Liver (tissue), 9 donors: ENCODE measurements around the gene PSIP1. TPM values are rescaled to one million over a fixed set of nuclear protein-coding genes. Genes with fewer than 3 reads are reported as not detected.

Experiments
- DNase-seq: peaks from one replicate; pipeline ENCODE4 v3.0.0-alpha.2; 2017; ENCODE audit warnings: low spot score
- H3K27ac ChIP-seq, 2 donors: one replicate each; pipeline ENCODE4 v1.7.0; 2013; ENCODE audit warnings: inconsistent platforms in 2 of 2, low read length in 2 of 2, control low read depth in 1 of 2, low read depth in 1 of 2, mild to moderate bottlenecking in 1 of 2
- H3K27me3 ChIP-seq, 4 donors: one replicate each; pipeline versions ENCODE4 v1.6.1 to v1.7.0; 2013; ENCODE audit warnings: low read length in 3 of 4, inconsistent platforms in 1 of 4, mild to moderate bottlenecking in 1 of 4, moderate library complexity in 1 of 4; ENCODE audit not compliant: control insufficient read depth in 4 of 4, insufficient read depth in 4 of 4
- H3K36me3 ChIP-seq, 4 donors: one replicate each; pipeline versions ENCODE4 v1.6.1 to v1.7.0; 2013; ENCODE audit warnings: low read length in 3 of 4, mild to moderate bottlenecking in 3 of 4, low read depth in 1 of 4, moderate library complexity in 1 of 4; ENCODE audit not compliant: control insufficient read depth in 4 of 4, insufficient read depth in 3 of 4
- H3K4me1 ChIP-seq, 4 donors: one replicate each; pipeline versions ENCODE4 v1.6.1 to v1.7.0; 2013; ENCODE audit warnings: low read length in 3 of 4, mild to moderate bottlenecking in 3 of 4, moderate library complexity in 1 of 4; ENCODE audit not compliant: control insufficient read depth in 4 of 4, insufficient read depth in 4 of 4
- H3K4me3 ChIP-seq, 3 donors: one replicate each; pipeline versions ENCODE4 v1.6.1 to v1.7.0; 2013; ENCODE audit warnings: low read length in 3 of 3, control low read depth in 1 of 3, low read depth in 1 of 3, mild to moderate bottlenecking in 1 of 3
- H3K9ac ChIP-seq, 2 donors: one replicate each; pipeline ENCODE4 v1.7.0; 2013; ENCODE audit warnings: low read length in 2 of 2, mild to moderate bottlenecking in 2 of 2, moderate library complexity in 2 of 2, control low read depth in 1 of 2, low read depth in 1 of 2
- H3K9me3 ChIP-seq, 4 donors: one replicate each; pipeline versions ENCODE4 v1.6.1 to v1.7.0; 2013; ENCODE audit warnings: low read length in 3 of 4; ENCODE audit not compliant: control insufficient read depth in 4 of 4
- ATF3 ChIP-seq: IDR thresholded peaks from 2 replicates; pipeline ENCODE4 v1.6.1; 2016; ENCODE audit warnings: antibody characterized with exemption
- FOXA1 ChIP-seq: IDR thresholded peaks from 2 replicates; pipeline ENCODE4 v1.6.1; 2016; ENCODE audit warnings: antibody characterized with exemption
- FOXA2 ChIP-seq: IDR thresholded peaks from 2 replicates; pipeline ENCODE4 v1.6.1; 2016; ENCODE audit warnings: antibody characterized with exemption
- GABPA ChIP-seq, 2 donors: IDR thresholded peaks in 1 of 2; conservative IDR thresholded peaks in 1 of 2; 2 replicates each; pipeline ENCODE4 v1.6.1; 2016; ENCODE audit warnings: antibody characterized with exemption in 2 of 2, mild to moderate bottlenecking in 1 of 2, moderate library complexity in 1 of 2
- HNF4G ChIP-seq: IDR thresholded peaks from 2 replicates; pipeline ENCODE4 v1.6.1; 2016; ENCODE audit warnings: antibody characterized with exemption
- JUND ChIP-seq, 2 donors: IDR thresholded peaks; 2 replicates each; pipeline ENCODE4 v1.6.1; 2016; ENCODE audit warnings: antibody characterized with exemption in 2 of 2
- MAX ChIP-seq: IDR thresholded peaks from 2 replicates; pipeline ENCODE4 v1.6.1; 2016; ENCODE audit warnings: antibody characterized with exemption
- RAD21 ChIP-seq, 2 donors: IDR thresholded peaks; 2 replicates each; pipeline ENCODE4 v1.6.1; 2016; ENCODE audit warnings: antibody characterized with exemption in 2 of 2, mild to moderate bottlenecking in 2 of 2
- SP1 ChIP-seq: IDR thresholded peaks from 2 replicates; pipeline ENCODE4 v1.6.1; 2018; ENCODE audit warnings: antibody characterized with exemption, mild to moderate bottlenecking
- YY1 ChIP-seq: IDR thresholded peaks from 2 replicates; pipeline ENCODE4 v1.6.1; 2016; ENCODE audit warnings: antibody characterized with exemption, mild to moderate bottlenecking
- WGBS: extraction: QIAGEN DNeasy Blood & Tissue Kit; methylation state at CpG from one replicate; pipeline ENCODE4 v1.1.7; 2013; 5-methylcytosine and 5-hydroxymethylcytosine counted together
- polyA plus RNA-seq, 2 donors: library from polyadenylated mRNA; stranded (reverse) in 1 of 2; unstranded in 1 of 2; fragments of 200-250 nt in 1 of 2; fragments of >200 nt in 1 of 2; fragmentation: Nextera tagmentation in 1 of 2; extraction: Ambion mirVana in 1 of 2; gene quantifications; one replicate each; pipeline versions ENCODE4 v1.2.1 to v1.2.3, GENCODE V29; 2013 to 2015
- total RNA-seq, 2 donors: library from RNA; depleted of rRNA; stranded (reverse); fragments of >200 nt; gene quantifications; one replicate each; pipeline ENCODE4 v1.2.3, GENCODE V29; 2014
- TF ChIP-seq, protein P1 (sequence below): IDR thresholded peaks from 2 replicates; pipeline ENCODE4 v1.6.1; 2016; ENCODE audit warnings: antibody characterized with exemption
- TF ChIP-seq, protein P2 (sequence below): IDR thresholded peaks from 2 replicates; pipeline ENCODE4 v1.6.1; 2016; ENCODE audit warnings: antibody characterized with exemption, mild to moderate bottlenecking
- donor health status: healthy.
- donor health status: healthy.
- donor health status: healthy.
- donor health status: healthy.
- donor health status: healthy.

PSIP1 gene
- total and polyA plus RNA-seq, 4 donors = 9.2 to 22.7 (median 13.2) TPM

- H3K36me3 ChIP-seq = no peaks in the 10 kb centered on the region
- no peak overlapping the region for H3K9ac ChIP-seq
- 98% methylated on average over 2 of the region's 2 CpGs for WGBS
Observed at GRCh38 chr9:15525958-15526357, 15.2 kb upstream of the PSIP1 start.

GRCh38 chr9:15524845-15525455 is 14.2 kb upstream of the PSIP1 start:
- H3K9ac ChIP-seq = no peak overlapping the region
- no peak overlapping the region for H3K4me3 ChIP-seq
- no peaks in the 10 kb centered on the region for H3K4me1 ChIP-seq
- H3K27ac ChIP-seq = no peak overlapping the region
- WGBS = 65% methylated on average over 8 of the region's 8 CpGs
- no peak for TF ChIP-seq SP1
- H3K27me3 ChIP-seq = no peaks in the 10 kb centered on the region
- no peak for DNase-seq
- no peaks in the 10 kb centered on the region for H3K36me3 ChIP-seq
- H3K9me3 ChIP-seq = no peaks in the 10 kb centered on the region

More at GRCh38 chr9:15525958-15526357, 15.2 kb upstream of the PSIP1 start:
- H3K4me3 ChIP-seq = no peak overlapping the region
- no peaks in the 10 kb centered on the region for H3K27me3 ChIP-seq
- H3K4me1 ChIP-seq = no peaks in the 10 kb centered on the region
- TF ChIP-seq SP1 = no peak
- TF ChIP-seq RAD21 (IDR thresholded peaks at IDR 0.05) = no peak
- no peak for TF ChIP-seq HNF4G
- TF ChIP-seq, protein P1, sequence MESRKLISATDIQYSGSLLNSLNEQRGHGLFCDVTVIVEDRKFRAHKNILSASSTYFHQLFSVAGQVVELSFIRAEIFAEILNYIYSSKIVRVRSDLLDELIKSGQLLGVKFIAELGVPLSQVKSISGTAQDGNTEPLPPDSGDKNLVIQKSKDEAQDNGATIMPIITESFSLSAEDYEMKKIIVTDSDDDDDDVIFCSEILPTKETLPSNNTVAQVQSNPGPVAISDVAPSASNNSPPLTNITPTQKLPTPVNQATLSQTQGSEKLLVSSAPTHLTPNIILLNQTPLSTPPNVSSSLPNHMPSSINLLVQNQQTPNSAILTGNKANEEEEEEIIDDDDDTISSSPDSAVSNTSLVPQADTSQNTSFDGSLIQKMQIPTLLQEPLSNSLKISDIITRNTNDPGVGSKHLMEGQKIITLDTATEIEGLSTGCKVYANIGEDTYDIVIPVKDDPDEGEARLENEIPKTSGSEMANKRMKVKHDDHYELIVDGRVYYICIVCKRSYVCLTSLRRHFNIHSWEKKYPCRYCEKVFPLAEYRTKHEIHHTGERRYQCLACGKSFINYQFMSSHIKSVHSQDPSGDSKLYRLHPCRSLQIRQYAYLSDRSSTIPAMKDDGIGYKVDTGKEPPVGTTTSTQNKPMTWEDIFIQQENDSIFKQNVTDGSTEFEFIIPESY = no peak
- no peak for TF ChIP-seq MAX
- TF ChIP-seq ATF3 = no peak
- H3K27ac ChIP-seq = no peak overlapping the region
- no peaks in the 10 kb centered on the region for H3K9me3 ChIP-seq
- no peak for DNase-seq

- WGBS = 88% methylated on average over 3 of the region's 3 CpGs
- Histone ChIP-seq H3K4me1 (no peaks in the 10 kb centered on the region), H3K36me3 (no peaks in the 10 kb centered on the region)
Observed at GRCh38 chr9:15522130-15522755, 11.5 kb upstream of the PSIP1 start.

More at GRCh38 chr9:15522130-15522755, 11.5 kb upstream of the PSIP1 start:
- H3K4me3 ChIP-seq = no peak overlapping the region
- H3K27ac ChIP-seq = no peak overlapping the region
- no peaks in the 10 kb centered on the region for H3K9me3 ChIP-seq
- no peak for DNase-seq
- H3K9ac ChIP-seq = no peak overlapping the region
- TF ChIP-seq HNF4G (no peak), MAX (no peak), FOXA2 (no peak), JUND (IDR thresholded peaks at IDR 0.05) (no peak), GABPA (IDR thresholded peaks at IDR 0.05 in 1 of 2, conservative IDR thresholded peaks at IDR 0.05 in 1 of 2) (no peak), ATF3 (no peak), FOXA1 (no peak), YY1 (no peak)
- TF ChIP-seq, protein P2, sequence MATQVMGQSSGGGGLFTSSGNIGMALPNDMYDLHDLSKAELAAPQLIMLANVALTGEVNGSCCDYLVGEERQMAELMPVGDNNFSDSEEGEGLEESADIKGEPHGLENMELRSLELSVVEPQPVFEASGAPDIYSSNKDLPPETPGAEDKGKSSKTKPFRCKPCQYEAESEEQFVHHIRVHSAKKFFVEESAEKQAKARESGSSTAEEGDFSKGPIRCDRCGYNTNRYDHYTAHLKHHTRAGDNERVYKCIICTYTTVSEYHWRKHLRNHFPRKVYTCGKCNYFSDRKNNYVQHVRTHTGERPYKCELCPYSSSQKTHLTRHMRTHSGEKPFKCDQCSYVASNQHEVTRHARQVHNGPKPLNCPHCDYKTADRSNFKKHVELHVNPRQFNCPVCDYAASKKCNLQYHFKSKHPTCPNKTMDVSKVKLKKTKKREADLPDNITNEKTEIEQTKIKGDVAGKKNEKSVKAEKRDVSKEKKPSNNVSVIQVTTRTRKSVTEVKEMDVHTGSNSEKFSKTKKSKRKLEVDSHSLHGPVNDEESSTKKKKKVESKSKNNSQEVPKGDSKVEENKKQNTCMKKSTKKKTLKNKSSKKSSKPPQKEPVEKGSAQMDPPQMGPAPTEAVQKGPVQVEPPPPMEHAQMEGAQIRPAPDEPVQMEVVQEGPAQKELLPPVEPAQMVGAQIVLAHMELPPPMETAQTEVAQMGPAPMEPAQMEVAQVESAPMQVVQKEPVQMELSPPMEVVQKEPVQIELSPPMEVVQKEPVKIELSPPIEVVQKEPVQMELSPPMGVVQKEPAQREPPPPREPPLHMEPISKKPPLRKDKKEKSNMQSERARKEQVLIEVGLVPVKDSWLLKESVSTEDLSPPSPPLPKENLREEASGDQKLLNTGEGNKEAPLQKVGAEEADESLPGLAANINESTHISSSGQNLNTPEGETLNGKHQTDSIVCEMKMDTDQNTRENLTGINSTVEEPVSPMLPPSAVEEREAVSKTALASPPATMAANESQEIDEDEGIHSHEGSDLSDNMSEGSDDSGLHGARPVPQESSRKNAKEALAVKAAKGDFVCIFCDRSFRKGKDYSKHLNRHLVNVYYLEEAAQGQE = no peak
- no peaks in the 10 kb centered on the region for H3K27me3 ChIP-seq
